ENCODE data around the gene PRR33.

GRCh38 chr11:1908618-1909017, 16.9 kb upstream of the PRR33 start:
- TF ChIP-seq, protein P1, sequence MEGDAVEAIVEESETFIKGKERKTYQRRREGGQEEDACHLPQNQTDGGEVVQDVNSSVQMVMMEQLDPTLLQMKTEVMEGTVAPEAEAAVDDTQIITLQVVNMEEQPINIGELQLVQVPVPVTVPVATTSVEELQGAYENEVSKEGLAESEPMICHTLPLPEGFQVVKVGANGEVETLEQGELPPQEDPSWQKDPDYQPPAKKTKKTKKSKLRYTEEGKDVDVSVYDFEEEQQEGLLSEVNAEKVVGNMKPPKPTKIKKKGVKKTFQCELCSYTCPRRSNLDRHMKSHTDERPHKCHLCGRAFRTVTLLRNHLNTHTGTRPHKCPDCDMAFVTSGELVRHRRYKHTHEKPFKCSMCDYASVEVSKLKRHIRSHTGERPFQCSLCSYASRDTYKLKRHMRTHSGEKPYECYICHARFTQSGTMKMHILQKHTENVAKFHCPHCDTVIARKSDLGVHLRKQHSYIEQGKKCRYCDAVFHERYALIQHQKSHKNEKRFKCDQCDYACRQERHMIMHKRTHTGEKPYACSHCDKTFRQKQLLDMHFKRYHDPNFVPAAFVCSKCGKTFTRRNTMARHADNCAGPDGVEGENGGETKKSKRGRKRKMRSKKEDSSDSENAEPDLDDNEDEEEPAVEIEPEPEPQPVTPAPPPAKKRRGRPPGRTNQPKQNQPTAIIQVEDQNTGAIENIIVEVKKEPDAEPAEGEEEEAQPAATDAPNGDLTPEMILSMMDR (IDR thresholded peaks at IDR 0.05): no peak
- TF ChIP-seq POLR2A (IDR thresholded peaks at IDR 0.05): no peak
